HG03439 (cell line): ENCODE results near the gene GOLIM4.

Experiments
- ATAC-seq: cut with Tn5 transposase; IDR thresholded peaks from one replicate; pipeline ENCODE4 v1.9.1; 2021; ENCODE audit warnings: mild to moderate bottlenecking, moderate library complexity; ENCODE audit not compliant: unreplicated experiment

The GOLIM4 gene

GRCh38 chr3:168001244-168001643 is 94.5 kb downstream of the GOLIM4 start:
- ATAC-seq, result no peak

GRCh38 chr3:167998253-167998652 is 97.5 kb downstream of the GOLIM4 start:
- no peak for ATAC-seq

- no peak for ATAC-seq
These were observed 99.2 kb downstream of the GOLIM4 start for GRCh38 chr3:167996514-167996913.

GRCh38 chr3:167992381-167992780 is 103.3 kb downstream of the GOLIM4 start:
- ATAC-seq, result no peak

- ATAC-seq, result no peak
These were observed 104.5 kb downstream of the GOLIM4 start for GRCh38 chr3:167991213-167991612.

- no peak for ATAC-seq
These were observed 105.7 kb downstream of the GOLIM4 start for GRCh38 chr3:167989999-167990398.

- ATAC-seq, result no peak
These were observed 106.7 kb downstream of the GOLIM4 start for GRCh38 chr3:167989066-167989465.

- no peak for ATAC-seq
These were observed 112.1 kb downstream of the GOLIM4 start for GRCh38 chr3:167983583-167983982.

- no peak for ATAC-seq
These were observed 117.2 kb downstream of the GOLIM4 start for GRCh38 chr3:167978486-167978885.

GRCh38 chr3:167978071-167978470 is 117.7 kb downstream of the GOLIM4 start:
- no peak for ATAC-seq

- ATAC-seq, result no peak
These were observed 119.0 kb downstream of the GOLIM4 start for GRCh38 chr3:167976516-167977361.

GRCh38 chr3:167973901-167974300 is 121.8 kb downstream of the GOLIM4 start:
- no peak for ATAC-seq

- no peak for ATAC-seq
These were observed 122.7 kb downstream of the GOLIM4 start for GRCh38 chr3:167973046-167973445.

GRCh38 chr3:167972502-167972901 is 123.2 kb downstream of the GOLIM4 start:
- ATAC-seq, result no peak

- no peak for ATAC-seq
These were observed 126.2 kb downstream of the GOLIM4 start for GRCh38 chr3:167969548-167969947.

- no peak for ATAC-seq
These were observed 128.3 kb downstream of the GOLIM4 start for GRCh38 chr3:167967257-167968036.
